Measurements from ENCODE around the gene GABARAPL1.

The GABARAPL1 gene

DNA sequence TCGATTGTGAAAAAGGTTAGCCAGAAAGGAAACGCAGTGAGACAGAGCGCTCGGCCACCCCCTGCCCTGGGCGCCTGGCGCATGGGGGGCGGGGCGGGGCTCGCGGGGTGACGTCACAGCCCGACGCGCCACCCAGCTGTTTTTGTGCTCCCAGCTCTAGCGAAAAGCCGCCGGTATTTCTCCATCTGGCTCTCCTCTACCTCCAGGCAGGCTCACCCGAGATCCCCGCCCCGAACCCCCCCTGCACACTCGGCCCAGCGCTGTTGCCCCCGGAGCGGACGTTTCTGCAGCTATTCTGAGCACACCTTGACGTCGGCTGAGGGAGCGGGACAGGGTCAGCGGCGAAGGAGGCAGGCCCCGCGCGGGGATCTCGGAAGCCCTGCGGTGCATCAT, at the start of gene GABARAPL1:
Gene GABARAPL1, plus strand, starts transcription at position 139 of the 393 bp plus-strand sequence. Its CDS starts 253 bp downstream, at position 392.
- TF ChIP-seq FOXM1 (IDR thresholded peaks at IDR 0.05; ENCODE audit: borderline replicate concordance, low read depth) (no peak), TEAD4 (IDR thresholded peaks at IDR 0.05) (no peak), TCF12 (IDR thresholded peaks at IDR 0.05; ENCODE audit: low read depth) (no peak), EGR1 (IDR thresholded peaks at IDR 0.05) (no peak), YY1 (IDR thresholded peaks at IDR 0.05; ENCODE audit: low read depth) (no peak), TAF1 (IDR thresholded peaks at IDR 0.05; ENCODE audit: low read depth) (peak; percentile 19; the same call in 1 of the 2 replicates), ZBTB7A (IDR thresholded peaks at IDR 0.05; ENCODE audit: low read depth) (peak; percentile 53; the same call in 1 of the 2 replicates), EP300 (IDR thresholded peaks at IDR 0.05; ENCODE audit: borderline replicate concordance) (no peak), RAD21 (IDR thresholded peaks at IDR 0.05; ENCODE audit: low read depth) (no peak), CEBPB (IDR thresholded peaks at IDR 0.05) (no peak), CREB1 (IDR thresholded peaks at IDR 0.05; ENCODE audit: low read depth) (peak; percentile 84), NFIC (IDR thresholded peaks at IDR 0.05) (no peak; the same call in 1 of the 2 replicates)
- TF ChIP-seq, protein P1, sequence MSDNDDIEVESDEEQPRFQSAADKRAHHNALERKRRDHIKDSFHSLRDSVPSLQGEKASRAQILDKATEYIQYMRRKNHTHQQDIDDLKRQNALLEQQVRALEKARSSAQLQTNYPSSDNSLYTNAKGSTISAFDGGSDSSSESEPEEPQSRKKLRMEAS (IDR thresholded peaks at IDR 0.05): peak; percentile 72
- TF ChIP-seq, protein P2, sequence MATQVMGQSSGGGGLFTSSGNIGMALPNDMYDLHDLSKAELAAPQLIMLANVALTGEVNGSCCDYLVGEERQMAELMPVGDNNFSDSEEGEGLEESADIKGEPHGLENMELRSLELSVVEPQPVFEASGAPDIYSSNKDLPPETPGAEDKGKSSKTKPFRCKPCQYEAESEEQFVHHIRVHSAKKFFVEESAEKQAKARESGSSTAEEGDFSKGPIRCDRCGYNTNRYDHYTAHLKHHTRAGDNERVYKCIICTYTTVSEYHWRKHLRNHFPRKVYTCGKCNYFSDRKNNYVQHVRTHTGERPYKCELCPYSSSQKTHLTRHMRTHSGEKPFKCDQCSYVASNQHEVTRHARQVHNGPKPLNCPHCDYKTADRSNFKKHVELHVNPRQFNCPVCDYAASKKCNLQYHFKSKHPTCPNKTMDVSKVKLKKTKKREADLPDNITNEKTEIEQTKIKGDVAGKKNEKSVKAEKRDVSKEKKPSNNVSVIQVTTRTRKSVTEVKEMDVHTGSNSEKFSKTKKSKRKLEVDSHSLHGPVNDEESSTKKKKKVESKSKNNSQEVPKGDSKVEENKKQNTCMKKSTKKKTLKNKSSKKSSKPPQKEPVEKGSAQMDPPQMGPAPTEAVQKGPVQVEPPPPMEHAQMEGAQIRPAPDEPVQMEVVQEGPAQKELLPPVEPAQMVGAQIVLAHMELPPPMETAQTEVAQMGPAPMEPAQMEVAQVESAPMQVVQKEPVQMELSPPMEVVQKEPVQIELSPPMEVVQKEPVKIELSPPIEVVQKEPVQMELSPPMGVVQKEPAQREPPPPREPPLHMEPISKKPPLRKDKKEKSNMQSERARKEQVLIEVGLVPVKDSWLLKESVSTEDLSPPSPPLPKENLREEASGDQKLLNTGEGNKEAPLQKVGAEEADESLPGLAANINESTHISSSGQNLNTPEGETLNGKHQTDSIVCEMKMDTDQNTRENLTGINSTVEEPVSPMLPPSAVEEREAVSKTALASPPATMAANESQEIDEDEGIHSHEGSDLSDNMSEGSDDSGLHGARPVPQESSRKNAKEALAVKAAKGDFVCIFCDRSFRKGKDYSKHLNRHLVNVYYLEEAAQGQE (IDR thresholded peaks at IDR 0.05; ENCODE audit: low read depth): no peak
- TF ChIP-seq, protein P3, sequence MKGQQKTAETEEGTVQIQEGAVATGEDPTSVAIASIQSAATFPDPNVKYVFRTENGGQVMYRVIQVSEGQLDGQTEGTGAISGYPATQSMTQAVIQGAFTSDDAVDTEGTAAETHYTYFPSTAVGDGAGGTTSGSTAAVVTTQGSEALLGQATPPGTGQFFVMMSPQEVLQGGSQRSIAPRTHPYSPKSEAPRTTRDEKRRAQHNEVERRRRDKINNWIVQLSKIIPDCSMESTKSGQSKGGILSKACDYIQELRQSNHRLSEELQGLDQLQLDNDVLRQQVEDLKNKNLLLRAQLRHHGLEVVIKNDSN (IDR thresholded peaks at IDR 0.05): no peak

DNA sequence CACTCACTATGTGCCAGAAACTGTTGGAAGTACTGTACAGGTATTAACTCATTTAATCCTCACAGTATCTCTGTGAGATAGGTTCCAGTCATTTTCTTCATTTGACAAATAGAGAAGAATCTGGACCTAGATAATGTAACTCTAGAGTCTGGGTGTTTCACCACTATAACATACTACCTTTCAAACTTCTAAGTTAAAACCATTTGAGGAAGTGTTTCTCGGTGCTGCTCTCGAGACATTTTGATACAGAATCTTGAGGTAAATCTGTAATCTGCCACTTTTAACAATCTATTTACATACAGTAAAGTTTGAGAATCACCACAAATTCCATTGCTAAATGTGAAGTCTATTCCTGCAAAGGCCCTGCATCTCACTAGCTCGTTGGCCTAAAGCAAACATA, 49.6 kb upstream of the GABARAPL1 start:
- TF ChIP-seq TAF1 (IDR thresholded peaks at IDR 0.05; ENCODE audit: low read depth): no peak

DNA sequence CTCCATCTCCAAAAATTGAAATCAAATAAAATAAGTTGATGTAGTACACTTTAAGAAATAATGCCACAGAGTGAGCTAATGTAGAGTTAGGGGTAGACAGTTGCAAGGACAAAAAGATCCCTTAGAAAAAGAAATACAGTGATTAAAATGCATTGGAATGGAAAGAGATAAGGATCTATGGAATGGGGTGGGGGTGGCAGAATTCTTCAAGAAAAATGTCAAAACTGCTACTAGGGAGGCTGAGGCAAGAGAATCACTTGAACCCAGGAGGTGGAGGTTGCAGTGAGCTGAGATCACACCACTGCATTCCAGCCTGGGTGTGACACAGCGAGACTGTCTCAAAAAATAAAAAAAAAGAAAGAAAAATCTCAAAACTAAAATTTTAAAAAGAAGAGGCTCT, 47.3 kb upstream of the GABARAPL1 start:
- TF ChIP-seq EGR1 (IDR thresholded peaks at IDR 0.05) (no peak), CREB1 (IDR thresholded peaks at IDR 0.05; ENCODE audit: low read depth) (no peak), FOXM1 (IDR thresholded peaks at IDR 0.05; ENCODE audit: borderline replicate concordance, low read depth) (no peak), NFIC (IDR thresholded peaks at IDR 0.05) (no peak), EP300 (IDR thresholded peaks at IDR 0.05; ENCODE audit: borderline replicate concordance) (no peak), ZBTB7A (IDR thresholded peaks at IDR 0.05; ENCODE audit: low read depth) (no peak), CEBPB (IDR thresholded peaks at IDR 0.05) (no peak), RAD21 (IDR thresholded peaks at IDR 0.05; ENCODE audit: low read depth) (no peak), TEAD4 (IDR thresholded peaks at IDR 0.05) (no peak), TAF1 (IDR thresholded peaks at IDR 0.05; ENCODE audit: low read depth) (no peak)
- TF ChIP-seq, protein P2 (IDR thresholded peaks at IDR 0.05; ENCODE audit: low read depth): no peak
- TF ChIP-seq, protein P3 (IDR thresholded peaks at IDR 0.05): no peak

DNA sequence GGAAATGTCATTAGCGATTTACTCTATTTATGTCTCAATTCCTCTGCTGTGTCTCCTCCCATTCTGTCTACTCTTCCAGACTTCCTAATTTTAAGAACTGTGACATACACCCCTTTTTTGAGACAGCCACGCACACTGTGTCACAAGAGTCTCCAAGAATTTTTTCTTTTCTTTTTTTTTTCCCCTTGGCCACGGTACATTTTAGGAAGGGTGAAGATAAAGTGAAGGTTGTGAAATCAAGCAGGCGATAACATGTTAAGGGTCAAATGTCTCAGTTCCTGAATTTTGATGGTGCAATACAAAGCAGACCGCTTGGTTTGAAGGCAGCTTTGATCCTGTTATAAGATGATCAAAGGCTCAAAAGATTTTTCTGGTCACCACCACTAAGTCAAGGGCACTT, 45.1 kb upstream of the GABARAPL1 start:
- TF ChIP-seq, protein P2 (IDR thresholded peaks at IDR 0.05; ENCODE audit: low read depth): no peak
- TF ChIP-seq, protein P1 (IDR thresholded peaks at IDR 0.05): no peak
- TF ChIP-seq FOXM1 (IDR thresholded peaks at IDR 0.05; ENCODE audit: borderline replicate concordance, low read depth) (no peak), EGR1 (IDR thresholded peaks at IDR 0.05) (no peak), TCF12 (IDR thresholded peaks at IDR 0.05; ENCODE audit: low read depth) (no peak), NFIC (IDR thresholded peaks at IDR 0.05) (no peak), TEAD4 (IDR thresholded peaks at IDR 0.05) (no peak), EP300 (IDR thresholded peaks at IDR 0.05; ENCODE audit: borderline replicate concordance) (no peak), TAF1 (IDR thresholded peaks at IDR 0.05; ENCODE audit: low read depth) (no peak), RAD21 (IDR thresholded peaks at IDR 0.05; ENCODE audit: low read depth) (no peak), YY1 (IDR thresholded peaks at IDR 0.05; ENCODE audit: low read depth) (no peak), ZBTB7A (IDR thresholded peaks at IDR 0.05; ENCODE audit: low read depth) (no peak), CREB1 (IDR thresholded peaks at IDR 0.05; ENCODE audit: low read depth) (no peak), CEBPB (IDR thresholded peaks at IDR 0.05) (no peak)
- TF ChIP-seq, protein P3 (IDR thresholded peaks at IDR 0.05): no peak
